Limb (tissue), 2 donors: ENCODE data around the gene TNIP2.

Source experiments
- DNase-seq, 2 donors: peaks; one replicate each; pipeline ENCODE4 v3.0.0-alpha.2; 2016; ENCODE audit errors: extremely low spot score in 2 of 2

TNIP2 gene

DNA sequence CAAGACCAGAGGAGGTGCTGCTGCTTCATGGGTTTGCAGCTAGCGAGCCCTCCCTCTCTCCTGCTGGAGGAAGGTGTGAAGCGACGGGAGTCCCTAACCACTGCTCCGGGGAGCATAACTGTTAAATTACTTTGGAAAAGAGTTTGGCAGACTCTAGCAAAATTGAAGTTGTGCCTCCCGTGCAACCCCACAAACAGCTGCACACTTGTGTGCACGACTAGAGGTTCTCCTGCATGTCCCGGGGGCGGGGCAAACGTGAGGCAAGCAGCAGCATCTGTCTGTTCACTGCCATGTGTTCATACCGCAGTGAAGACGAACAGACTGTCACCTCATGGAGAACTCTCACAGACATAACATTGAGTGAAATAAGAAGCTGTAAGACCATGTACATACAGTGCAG, 34.5 kb downstream of the TNIP2 start:
- DNase-seq: peak in 1 of 2 donors; percentile 14

DNA sequence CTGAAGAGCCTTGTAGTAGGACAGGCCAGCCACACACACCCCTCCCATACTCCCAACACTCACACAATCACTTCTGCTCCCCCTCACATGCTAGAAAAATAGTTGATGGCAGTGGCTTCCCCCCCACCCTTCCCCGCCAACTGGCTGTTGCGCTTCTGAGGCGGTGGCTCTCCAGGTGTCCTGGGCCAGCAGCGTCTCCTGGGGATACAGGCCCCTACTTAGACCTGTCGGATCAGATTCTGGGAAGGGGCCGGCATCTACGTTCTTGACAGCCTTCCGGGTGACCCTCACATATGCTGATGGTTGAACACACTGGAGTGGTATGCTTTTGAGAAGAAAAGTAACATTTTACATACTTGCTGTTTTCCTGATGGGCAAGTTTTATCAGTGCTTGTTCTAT, 39.9 kb downstream of the TNIP2 start:
- no peak for DNase-seq

DNA sequence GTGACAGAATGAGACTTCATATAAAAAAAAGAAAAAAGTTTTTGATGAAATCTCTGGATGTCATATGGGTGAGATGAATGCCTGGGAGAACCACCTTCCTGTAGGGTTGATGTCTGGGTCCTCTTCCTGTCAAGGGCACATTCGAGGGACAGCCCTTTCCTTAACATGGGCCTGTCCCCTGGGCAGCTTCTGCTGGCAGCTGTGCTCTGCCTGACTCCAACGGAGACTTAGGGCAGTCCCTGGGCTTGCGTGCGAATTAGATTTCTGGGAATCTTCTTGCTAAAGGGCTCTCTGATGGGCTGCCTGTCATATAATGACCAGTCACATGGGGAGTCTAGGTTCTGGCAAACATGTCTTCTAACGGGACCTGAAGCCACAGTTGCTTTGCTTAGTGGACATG, 40.7 kb downstream of the TNIP2 start:
- DNase-seq: no peak

DNA sequence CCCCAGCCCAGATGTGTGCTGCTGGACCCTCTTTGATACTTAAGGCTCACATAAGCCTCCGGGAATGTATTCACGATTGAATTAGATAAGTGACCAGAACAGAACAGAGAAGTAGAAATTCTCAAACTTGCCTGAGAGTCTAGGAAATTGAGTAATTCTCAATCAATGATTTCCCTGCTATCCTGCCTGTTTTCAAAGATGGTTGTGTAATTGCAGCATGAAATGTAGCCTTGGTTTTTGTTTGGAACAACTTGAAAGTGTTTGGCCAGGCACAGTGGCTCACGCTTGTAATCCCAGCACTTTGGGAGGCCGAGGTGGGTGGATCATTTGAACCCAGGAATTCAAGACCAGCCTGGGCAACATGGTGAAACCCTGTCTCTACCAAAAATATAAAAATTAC, 41.2 kb downstream of the TNIP2 start:
- DNase-seq: no peak

DNA sequence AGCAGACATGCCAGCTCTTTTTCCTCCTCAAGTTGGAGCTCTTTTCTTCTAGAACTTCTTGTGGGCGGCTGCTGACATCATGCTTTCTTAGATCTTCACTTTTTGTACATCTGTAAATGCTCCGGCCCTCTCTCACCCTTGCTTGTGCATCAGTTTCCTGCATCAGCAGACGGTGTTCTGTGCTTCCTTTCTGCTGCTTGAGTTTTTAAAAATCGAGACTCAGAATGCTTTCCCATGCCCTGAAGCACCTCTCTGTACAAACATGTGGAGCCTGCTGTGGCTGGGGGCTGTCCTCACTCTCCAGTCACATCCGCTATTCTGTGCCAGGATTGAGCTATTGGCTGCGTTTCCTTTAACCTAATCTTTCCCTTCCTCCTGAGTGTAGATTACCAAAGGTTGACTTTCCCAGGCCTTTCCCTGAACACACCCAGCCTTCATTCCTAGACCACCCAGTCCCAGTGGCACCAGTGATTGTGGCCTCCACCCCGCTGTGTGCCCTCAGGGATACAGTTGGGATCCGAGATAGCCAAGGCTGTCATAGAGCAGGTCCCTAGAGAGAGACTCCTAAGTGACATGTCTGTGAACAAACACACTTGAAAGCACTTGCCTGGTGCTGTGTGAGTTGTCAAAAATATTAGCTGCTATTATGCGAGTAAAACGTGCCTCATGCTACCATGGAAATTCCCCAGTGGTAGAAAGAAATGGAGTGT, 41.9 kb downstream of the TNIP2 start:
- DNase-seq: peak; percentile 30 to 45

DNA sequence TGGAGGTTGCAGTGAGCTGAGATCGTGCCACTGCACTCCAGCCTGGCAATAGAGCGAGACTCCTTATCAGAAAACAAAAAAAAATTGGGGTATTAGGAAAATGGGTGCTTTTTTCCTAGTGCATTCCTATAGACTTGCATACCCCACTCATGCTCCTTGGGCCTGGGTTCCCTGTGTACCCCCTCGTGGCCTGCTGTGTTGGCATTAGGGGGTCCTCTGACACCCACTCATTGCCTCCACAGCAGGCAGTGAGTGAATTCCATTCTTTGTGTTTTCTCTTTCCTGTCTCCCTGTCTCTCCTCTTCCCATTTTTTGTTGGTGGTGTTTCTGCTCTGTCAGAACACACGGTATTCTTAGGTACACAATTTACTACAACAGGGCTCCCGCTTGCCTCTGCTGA, 42.8 kb downstream of the TNIP2 start:
- no peak for DNase-seq

DNA sequence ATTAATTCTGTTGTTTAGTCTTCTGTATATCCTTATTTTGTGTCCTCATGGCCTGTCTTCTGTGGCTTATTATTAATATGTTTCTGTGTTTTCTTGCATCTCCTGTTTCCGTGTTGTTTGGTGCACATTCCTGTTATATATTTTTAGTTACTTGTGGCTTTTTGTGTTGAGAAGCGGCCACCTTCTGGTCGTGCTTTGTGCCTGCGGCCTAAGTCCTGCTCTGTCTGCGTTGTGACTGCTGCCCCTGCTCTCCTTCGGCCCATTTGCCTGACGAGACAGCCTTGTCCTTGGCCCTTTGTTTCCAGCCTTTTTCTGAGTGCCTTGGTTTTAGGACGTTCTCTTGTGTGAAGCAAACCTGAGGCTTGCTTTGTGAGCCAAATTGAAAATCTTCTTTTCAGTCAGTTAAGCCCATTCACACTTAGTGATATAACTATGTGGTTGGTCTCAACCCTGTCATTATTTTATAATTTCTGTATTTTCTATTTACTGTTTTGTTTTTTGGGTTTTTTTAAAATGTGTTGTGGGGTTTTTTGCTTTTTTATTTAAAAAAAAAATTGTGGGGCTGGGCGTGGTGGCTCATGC, 43.8 kb downstream of the TNIP2 start:
- DNase-seq: no peak

DNA sequence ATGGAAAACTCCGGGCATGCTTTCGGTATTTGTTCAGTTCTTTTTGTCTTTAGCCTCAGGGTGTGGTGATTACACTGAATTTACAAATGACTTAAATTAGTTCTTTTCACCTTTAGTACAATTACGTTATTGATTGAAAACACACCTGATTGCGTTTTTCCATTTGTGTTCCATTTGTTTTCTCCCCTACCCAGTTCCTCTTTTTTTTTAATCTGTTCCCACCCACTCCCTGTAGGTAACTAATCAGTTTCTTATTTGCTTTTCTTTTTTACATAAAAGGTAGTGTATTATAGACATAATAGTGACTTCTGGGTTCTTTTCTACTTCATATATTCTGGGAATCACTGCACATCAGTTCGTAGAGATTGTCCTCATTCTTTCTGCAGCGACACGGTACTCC, 53.4 kb downstream of the TNIP2 start:
- DNase-seq: no peak

DNA sequence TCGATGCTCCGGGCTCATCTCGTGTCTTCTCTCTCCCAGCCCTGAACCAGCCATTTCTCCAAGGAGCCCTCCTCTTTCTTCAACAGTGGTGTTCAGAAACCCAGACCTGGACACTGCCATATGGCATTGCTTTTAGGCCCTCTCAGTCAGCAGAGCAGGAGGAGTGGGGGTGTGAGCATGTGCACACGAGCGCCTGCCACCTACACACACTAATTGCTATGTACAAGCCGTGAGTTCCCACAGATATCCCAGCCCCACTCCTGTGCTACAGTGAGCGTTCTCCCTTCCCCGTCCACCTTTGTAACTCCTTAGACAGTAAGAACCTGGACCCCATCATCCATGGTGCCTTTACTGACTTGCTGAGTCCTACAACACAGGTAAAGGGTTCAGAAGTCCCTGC, 53.8 kb downstream of the TNIP2 start:
- no peak for DNase-seq

DNA sequence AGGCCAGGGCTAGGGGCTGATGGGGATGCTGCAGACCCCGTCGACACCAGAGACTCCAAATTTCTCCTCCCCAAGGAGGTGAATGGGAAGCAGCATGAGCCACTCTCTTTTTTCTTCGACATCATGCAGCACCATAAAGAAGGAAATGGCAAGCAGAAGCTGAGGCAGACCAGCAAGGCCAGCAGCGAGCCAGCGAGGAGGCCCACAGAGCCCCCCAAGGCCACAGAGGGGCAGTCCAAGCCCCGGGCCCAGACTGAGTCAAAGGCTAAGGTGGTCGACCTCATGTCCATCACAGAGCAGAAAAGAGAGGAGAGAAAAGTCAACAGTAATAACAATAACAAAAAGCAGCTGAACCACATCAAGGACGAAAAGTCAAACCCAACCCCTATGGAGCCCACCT, 56.1 kb downstream of the TNIP2 start:
- no peak for DNase-seq

DNA sequence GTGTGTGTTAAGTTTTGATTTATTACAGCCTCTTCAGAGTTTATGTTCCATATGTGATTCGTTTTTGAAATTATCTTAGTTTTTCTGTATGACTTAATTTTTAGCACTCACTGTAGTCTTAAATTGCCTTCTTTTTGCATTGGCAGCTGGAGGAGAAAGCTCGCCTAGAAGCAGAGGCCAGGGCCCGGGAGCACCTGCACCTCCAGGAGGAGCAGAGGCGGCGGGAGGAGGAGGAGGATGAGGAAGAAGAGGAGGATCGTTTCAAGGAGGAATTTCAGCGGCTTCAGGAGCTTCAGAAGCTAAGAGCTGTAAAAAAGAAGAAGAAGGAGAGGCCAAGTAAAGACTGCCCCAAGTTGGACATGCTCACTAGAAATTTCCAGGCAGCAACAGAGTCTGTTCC, 56.6 kb downstream of the TNIP2 start:
- no peak for DNase-seq

DNA sequence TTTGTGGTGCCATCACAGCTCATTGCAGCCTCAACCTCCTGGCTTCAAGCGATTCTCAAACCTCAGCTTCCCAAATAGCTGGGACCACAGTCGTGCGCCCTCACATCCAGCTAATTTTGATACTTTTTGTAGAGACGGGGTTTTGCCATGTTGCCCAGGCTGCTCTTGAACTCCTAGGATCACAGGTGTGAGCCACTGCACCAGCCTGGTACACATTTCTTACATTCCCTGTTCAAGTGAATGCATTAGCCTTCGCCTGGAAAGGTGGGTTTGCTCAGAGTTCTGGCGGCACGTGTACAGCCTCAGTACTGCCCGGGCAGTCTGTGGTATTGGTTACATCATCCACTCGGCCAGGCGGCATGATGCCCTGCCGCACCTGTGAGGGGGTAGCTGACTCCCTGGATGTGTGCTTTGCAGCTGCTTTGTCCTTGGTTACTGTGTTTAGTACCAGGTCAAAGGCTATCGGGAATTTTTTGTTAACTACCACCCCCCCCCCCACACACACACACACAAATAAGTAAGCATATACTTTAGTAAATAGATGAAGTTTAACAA, 57.1 kb downstream of the TNIP2 start:
- DNase-seq: no peak

DNA sequence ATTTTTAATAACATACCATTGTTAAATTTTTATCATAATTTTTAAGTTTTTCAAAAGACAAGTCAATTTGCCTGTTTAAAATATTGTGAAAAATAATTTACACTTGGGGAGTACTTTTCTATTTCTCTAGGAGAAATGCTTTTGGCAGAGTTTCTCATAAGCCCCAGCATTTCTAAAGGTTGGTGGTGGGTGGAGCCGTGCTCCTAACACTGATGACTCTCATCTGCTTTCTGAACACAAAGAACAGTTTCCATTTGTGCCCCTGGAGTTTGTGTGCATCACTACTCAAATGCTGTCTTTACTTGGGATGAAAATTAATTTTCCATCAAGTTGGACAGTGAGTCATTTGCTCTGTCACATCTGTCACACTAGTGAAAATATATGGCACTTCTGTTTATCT, 57.6 kb downstream of the TNIP2 start:
- no peak for DNase-seq

DNA sequence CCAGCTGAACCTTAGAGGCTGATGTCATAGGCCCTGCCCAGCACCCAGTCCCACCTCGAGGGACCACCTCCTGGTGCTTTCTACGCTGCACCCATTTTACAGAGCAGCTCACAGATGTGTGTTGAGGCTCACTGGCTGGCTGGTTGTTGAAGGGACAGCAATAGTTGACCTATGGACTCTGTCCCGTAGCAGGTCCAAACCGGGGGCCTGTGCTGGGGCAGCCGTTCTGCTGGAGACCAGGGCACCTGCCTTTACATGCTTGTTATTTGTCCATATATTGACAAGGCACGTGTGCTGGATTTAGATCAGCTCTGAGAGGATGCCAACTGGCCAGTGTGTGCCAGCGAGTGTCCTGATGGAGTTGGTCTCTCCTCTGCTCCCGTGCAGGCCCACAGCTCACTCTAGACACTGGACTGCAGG, 58.1 kb downstream of the TNIP2 start:
- DNase-seq: no peak

DNA sequence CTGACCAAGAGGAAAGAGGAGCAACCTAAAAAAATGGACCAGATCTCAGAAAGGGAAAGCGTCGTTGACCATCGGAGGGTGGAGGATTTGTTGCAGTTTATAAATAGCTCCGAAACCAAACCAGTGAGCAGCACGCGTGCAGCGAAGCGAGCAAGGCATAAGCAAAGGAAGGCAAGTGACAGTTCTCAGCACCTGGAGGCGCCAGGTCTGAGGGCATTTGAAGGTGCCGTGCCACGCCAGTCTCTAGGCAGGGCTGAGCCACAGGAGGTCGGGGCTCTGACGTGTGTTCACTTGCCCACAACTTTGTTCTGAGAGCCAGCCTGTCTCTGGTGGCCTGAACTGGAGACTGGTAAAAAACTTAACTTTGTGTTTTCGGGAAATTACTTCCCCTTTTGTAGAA, 59.7 kb downstream of the TNIP2 start:
- no peak for DNase-seq

DNA sequence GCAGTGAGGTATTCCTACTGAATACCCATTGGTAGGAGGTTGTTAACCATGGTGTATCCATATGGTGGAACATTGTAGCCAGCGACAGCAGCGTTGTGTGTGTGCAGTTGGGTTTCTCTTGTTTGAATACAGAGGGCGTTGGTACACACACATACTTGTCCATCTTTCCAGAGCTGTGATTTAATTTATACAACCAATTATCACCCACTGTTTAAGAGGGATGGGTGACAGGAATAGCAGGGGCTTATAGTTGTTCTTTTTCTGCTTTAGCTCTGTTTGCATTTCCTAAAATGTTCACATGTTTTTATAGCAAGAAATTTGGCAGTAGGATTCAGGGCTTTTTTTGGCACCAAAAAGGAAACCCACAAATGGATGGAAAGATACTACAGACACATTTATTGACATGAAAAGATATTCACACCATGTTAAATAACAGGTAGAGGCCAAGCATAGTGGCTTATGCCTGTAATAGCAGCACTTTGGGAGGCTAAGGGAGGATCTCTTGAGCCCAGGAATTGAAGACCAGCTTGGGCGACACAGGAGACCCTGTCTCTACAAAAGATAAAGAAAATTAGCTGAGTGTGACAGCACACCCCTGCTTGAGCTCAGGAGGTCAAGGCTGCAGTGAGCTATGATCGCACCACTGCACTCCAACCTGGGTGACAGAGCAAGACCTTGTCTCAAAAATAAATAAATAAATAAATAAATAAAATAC, 60.6 kb downstream of the TNIP2 start:
- no peak for DNase-seq

DNA sequence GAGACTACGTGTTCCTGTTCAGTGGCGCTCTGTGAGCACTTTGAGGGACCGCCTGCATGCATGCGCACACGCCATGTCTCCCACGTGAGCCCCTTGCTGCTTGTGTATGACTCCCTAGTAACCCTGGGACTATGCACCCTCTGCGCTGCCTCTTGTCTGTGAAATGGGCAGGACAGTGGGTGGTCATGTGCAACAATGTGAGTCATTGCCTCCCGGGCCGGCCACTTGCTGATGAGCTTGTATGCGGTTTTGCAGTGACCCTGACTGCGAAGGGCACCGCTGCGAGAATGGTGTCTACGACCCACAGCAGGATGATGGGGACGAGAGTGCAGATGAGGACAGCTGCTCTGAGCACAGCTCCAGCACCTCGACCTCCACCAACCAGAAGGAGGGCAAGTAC, 61.4 kb downstream of the TNIP2 start:
- no peak for DNase-seq

DNA sequence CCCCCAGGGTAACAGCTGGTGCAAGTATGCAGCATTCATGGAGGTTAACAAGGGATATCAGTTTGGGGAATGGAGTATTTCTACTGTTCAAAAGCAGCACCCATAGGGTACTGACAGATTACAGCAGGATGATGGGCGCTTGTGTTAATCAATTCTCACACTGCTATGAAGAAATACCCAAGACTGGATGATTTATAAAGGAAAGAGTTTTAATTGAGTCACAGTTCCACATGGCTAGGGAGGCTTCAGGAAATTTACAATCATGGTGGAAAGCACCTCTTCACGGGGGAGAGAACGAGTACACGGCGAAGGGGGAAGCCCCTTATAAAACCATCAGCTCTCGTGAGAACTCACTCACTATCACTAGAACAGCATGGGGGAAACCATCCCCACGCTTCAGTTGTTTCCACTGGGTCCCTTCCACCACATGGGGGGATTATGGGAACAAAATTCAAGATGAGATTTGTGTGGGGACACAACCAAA, 64.1 kb downstream of the TNIP2 start:
- DNase-seq: no peak
